Astrocyte (in vitro differentiated cells and primary cell): Measurements from ENCODE around the gene BASP1.

Source experiments
- EZH2 ChIP-seq: IDR thresholded peaks from 2 replicates; pipeline ENCODE4 v1.6.1; 2012; ENCODE audit warnings: mild to moderate bottlenecking, low read length, inconsistent platforms; ENCODE audit not compliant: insufficient read depth
- TF ChIP-seq, protein P1 (sequence below): IDR thresholded peaks from 2 replicates; pipeline ENCODE4 v1.5.1; 2011; ENCODE audit warnings: low read depth, mild to moderate bottlenecking, inconsistent platforms, low read length, moderate library complexity; ENCODE audit not compliant: insufficient read depth

GRCh38 chr5:17232405-17232804 lies 15.0 kb downstream of the BASP1 start:
- TF ChIP-seq, protein P1, sequence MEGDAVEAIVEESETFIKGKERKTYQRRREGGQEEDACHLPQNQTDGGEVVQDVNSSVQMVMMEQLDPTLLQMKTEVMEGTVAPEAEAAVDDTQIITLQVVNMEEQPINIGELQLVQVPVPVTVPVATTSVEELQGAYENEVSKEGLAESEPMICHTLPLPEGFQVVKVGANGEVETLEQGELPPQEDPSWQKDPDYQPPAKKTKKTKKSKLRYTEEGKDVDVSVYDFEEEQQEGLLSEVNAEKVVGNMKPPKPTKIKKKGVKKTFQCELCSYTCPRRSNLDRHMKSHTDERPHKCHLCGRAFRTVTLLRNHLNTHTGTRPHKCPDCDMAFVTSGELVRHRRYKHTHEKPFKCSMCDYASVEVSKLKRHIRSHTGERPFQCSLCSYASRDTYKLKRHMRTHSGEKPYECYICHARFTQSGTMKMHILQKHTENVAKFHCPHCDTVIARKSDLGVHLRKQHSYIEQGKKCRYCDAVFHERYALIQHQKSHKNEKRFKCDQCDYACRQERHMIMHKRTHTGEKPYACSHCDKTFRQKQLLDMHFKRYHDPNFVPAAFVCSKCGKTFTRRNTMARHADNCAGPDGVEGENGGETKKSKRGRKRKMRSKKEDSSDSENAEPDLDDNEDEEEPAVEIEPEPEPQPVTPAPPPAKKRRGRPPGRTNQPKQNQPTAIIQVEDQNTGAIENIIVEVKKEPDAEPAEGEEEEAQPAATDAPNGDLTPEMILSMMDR, result no peak
- TF ChIP-seq EZH2, result no peak
